GM21576 (cell line): ENCODE measurements around the gene TEX261.
"Not testable (repeated sequence)": the region's sequence is repeated elsewhere in the genome, so short reads cannot be mapped to it uniquely, and the experiment has no call there.

Experiments used
- ATAC-seq: cut with Tn5 transposase; IDR thresholded peaks from one replicate; pipeline ENCODE4 v1.9.1; 2021; ENCODE audit warnings: mild to moderate bottlenecking, moderate library complexity; ENCODE audit not compliant: unreplicated experiment

The TEX261 gene

DNA sequence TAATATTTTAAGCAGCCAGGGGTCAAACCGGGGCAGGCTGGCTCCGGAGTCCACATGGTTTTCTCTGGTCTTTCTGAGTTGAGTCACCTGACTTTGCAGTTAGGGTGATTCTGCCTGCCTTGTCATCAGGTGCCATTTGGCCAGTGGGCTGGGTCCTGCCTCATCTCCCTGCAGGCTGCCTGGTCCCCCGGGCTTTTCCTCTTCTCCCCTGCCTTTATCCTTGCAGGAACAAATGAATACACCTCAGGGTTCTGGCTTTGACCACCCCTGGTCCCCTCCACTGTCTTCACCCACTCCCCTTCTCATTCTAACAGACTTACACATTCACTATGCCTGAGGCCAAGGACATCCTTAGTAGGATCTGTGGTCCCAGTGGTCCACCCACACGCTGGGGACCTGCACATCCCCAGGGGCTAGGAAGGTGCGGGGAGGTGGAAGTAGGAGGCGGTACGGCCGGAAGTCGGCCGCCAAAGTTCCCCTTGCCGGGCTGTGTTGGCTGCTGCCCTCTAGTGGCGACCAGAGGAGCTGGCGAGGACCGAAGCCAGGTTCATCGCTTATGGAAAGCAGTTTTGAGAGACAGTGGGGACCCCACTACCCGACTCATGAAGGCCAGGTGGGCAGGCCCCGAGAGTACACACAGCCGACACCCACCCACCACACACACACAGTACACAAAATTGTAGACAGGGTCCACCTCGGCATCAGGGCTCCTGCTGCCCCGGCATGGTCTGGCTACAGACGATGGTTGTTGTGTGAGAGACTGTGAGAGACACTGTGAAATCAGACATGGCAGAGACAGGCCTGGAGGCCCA lies 6.3 kb upstream of the TEX261 start:
- peak; percentile 94 for ATAC-seq

GRCh38 chr2:70999931-71000330 lies 5.3 kb upstream of the TEX261 start:
- ATAC-seq: not testable (repeated sequence)

DNA sequence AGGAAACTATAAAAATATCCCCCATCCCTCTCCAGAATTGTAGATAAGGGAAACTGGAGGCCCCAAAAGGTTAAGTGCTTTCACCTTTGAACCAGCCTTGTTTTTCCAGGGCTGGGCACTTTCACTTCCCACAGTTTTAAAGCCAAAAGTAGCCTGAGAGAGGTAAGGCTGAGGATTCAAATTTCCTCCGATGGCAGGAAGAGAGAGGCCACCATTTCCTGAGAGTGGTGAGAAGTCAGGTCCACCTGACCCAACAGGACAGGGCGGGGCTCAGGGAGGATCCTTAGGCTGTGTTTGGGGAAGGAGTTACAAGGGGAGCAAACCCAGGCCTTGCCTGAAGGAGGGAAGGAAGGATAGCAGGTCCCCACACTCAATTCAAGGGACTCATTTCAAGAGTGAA lies 4.7 kb upstream of the TEX261 start:
- no peak for ATAC-seq

DNA sequence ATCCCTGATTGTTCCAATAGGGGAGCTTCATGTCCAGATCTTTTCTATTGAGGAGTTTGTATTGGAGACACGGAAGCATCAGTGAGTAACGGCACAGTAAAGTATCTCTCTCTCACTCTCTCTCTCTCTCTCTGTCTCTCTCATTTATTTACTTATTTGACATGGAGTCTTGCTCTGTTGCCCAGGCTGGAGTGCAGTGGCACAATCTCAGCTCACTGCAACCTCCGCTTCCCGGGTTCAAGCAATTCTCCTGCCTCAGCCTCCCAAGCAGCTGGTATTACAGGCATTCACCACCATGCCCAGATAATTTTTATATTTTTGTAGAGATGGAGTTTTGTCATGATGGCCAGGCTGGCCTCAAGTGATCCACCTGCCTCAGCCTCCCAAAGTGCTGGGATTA lies 4.2 kb upstream of the TEX261 start:
- ATAC-seq: not testable (repeated sequence)

DNA sequence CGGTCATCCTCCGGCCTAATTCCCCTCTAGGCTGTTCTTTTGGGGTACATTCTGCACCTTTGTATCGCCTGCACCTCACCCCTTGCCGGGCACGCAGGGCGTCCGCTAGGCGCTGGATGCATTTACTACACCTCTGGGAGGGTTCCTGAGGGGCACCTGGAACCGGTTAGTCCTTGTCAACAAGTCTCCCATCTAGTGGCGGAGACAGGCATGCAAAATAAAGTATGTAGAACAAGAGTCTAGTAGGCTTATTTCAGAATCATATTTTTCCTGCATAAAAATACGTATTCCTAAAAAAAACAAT lies 705 bp upstream of the TEX261 start:
- ATAC-seq: peak; percentile 51

DNA sequence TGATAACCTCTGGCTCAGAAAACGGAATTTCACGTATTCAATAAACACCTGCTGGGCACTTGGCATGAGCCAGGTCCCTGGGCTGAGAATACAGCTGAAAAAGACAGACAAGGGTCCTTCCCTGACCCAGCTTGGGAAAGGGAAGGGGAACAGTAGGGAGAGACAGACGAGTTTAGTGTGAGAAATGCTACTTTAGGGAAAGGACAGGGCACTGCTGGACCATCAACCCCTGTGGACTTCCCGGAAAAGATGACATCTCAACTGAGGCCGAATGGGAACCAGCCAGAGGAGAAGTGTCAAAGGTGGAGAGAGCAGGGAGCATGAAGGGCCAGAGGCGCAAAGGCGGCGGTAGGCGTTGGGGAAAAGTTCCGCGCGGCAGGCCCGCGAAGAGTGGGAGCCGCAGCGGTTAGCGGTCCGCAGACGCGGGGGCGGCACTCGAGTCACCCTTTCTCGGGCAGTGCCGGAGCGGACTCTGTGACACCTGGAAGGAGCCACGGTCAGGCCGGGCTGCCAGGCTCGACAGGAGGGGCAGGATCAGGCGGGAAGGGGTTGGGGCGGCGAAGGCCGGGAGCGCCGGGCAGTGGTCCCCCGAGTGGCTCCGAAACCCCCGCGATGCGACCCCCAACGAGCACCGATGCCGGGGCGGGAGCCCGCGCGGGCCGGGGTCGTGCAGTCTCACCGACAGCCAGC lies 519 bp downstream of the TEX261 start:
- peak; percentile 25 for ATAC-seq

DNA sequence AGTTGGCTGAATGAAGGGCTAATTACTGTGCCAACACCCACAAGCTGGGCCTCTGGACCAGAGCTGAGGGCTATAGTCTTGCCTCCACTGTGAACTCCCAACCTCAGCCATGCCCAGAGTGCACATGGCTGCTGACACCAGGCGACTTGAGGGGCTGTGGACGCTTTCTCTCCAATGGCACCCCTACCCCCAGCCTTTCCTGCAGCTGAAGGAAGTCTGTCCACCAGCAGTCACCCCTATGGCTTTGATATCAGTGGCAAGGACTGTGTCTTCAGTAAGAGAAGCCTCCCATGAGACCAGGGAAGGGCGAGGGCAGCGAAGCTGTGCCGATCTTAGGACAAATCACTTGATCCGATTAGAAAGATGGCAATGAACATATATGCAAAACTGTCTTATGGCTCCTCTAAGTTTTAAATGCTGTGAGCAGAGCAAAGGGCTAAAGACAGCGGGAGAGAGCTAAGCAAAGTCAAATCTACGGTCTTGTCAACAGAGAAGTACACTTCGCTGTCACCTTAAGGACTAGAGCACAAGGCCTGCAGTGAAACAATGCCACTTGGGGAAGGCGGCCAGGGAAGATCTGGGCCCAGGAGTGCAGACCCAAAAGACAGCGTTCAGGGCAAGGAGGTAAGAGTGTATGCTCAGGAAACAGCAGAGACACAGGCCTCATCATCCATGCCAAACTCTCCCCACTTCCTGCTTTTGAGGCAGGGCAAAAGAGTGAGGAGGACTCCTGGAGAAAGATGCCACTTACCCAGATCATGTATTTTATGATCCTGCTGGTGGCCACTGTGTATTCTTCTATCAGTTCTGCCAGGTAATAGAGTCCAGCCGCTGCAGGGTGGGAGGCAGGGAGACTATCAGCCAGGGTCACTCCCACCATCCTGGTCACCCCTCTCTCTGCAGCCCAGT lies 1.5 kb downstream of the TEX261 start:
- no peak for ATAC-seq

DNA sequence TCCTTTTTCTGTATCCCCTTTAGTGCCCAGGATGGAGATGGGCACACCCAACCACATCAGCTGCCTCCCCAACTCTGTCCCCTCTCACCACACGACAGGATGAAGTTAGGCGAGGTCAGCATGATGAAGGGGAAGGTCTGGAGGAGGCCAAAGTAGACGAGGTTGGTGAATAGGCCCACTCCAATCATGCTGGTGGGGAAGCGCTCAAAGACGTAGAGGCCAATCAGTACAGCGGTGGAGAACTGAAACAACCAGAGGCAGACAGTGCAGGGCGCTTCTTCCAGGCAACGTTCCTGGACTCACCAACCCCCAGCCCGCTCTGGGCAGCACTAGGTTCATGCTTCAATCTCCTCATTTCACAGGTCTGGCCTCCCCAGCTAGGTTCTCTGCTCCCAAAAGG lies 2.9 kb downstream of the TEX261 start:
- no peak for ATAC-seq

GRCh38 chr2:70991142-70991541 lies 3.5 kb downstream of the TEX261 start:
- no peak for ATAC-seq

DNA sequence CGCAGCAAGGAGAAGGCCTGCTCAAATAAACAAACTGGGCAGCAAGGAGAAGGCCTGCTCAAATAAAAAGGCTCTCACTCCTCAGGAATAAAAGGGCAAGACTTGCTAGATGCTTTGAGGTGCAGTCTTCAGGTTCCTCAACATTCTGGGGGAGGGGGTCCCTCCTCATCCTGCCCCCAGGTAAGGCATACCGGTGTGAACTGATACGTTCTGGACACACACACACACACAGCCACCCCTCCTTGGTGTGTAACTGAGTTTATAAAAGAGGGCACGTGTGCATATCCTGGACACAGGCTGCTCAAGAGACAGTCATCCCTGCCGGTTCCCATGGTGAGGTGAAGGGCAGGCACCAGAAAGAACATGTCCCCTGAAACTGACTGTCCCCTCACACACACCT lies 4.5 kb downstream of the TEX261 start:
- no peak for ATAC-seq

DNA sequence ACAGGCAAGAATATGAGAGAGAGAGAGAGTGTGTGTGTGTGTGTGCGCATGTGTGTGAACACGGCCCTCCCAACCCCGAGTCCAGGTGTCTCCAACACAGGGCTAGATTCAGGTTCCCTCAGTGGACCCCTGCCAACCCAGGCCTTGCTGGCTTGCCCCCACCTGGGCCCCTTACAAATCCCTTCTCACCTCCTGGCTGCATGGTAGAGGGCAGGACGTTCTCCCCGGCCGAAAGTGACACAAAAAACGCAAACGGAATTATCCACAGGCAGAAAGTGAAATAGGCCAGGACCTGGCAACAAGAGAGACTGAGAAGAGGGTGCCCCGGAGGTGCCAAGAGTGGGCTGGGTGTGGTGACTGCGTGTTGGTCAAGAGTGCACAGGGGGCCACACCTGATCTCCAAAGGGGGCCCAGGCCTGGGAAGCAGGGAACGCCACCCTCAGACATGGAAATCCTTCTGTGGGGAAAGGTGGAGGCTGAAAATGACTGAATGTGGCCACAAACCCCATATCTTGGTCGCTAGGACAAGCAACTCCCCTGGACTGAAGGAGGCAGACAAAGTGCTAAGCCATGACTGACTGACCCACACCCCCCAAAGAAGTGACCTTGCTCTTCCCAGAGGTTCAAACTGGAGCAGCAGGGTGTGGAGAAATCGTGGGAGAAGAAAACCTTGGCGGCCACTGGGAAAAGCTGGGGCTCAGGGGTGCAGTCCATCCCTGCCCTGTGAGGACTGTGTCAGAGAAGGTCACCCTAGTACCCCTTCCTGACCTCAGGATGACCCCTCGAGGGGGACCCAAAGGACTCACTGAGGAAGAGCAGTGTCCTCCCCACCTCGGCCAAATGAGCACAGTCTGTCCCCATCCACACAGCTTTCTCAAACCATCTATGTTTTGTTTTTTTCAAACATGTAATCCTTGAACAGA lies 5.7 kb downstream of the TEX261 start:
- no peak for ATAC-seq

DNA sequence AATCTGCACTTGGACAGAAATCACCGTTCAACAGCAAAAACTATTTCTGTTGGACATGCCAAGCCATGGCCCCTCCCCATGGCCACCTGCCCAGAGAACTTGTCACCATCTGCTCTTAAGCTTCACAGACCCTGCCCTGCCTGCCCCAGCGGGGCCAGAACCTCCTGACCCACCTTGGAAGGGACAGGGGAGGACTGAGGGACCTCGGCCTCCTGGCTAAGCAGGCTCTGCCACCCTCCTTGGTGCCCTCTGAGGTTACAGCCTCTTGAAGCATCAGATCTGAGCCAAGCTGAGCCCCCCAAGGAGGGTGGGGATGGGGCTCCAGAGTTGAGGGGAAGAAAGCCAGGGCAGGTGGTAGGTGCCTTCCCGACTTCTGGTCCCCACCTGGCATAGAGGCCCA lies 6.5 kb downstream of the TEX261 start:
- ATAC-seq: no peak

GRCh38 chr2:70987386-70987785 lies 7.3 kb downstream of the TEX261 start:
- ATAC-seq: no peak

DNA sequence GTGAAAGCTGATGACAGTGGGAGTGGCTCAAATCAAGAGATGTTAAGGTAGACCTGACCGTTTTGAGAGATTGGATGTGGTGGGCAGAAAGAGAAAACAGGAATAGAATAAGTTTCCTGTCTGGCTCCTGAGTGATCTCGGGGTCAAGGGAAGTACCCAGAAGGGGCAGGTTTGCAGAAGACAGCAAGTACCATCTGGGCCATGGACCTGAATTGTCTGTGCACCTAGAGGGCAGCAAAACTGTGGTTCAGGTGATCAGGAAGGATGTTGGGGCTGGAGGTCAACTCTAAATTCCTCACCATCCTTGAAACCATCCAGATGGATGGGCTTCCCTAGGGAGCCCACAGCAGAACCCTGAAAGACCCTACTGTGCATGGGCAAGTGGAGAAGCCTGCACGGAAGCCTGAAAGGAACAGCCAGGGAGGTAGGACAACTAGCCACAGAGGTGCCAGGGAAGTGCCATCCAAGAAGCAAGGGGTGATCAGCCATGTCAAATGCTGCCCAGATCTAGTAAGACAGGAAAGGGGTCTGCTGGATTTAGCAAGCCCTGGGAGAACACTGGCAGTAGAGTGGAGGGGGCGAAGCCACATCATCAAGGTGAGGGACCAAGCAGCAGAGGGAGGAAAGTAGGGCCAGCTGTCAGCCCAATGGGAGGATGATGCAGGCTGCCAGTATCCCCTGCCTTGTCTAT lies 8.0 kb downstream of the TEX261 start:
- no peak for ATAC-seq

DNA sequence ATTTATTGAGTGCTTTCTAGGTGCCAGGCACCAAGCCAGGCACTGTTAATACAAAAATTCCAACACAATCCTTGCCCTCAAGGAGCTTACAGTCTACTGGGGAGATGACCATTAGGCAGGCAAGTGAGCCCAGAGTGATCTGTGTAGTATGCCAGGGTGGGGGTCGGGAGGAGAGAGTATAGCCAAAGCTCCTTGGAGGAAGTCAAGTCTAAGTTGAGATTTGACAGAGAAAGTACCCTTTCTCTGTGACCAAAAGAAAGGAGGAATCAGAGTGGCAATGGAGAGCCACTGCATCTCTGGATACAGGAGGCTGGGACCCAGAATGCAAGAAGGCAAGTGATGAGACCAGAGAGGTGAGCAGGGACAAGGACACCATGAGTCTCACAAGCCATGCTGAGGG lies 8.7 kb downstream of the TEX261 start:
- ATAC-seq: no peak

- ATAC-seq: no peak
Observed at GRCh38 chr2:70985283-70985688, 9.4 kb downstream of the TEX261 start.

DNA sequence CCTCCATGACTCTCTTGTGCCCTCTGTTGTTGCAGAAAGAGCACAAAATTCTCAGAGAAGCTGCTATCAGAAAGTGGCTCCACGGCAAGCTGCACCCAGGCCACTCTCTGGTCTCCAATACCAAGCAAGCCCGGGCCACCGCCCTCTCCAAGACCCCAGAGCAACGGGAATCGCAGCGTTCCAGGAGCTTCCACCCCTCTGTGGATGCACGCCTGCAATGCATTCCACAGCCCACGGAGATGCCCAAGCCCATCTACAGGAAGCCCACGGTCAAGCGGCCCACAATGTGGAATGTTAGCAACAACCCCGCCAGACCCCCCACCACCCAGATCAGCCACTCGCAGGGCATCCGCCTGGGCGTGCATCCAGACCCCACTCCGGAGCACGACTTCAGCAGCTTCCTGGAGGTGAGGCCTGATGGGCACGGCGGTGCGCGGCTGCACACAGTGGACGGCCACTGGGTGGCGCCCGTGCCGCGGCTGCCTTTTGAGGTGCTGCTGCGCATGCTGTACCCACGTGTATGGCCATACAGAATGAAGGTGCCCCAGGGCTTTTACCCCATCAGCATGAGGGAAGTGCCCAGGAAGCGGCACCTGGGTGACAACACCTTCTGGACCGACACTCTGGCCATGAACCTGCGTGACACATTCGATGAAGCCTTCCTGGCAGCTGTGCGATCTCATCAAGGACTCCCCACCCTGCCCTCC lies 9.9 kb downstream of the TEX261 start:
- peak; percentile 76 for ATAC-seq

DNA sequence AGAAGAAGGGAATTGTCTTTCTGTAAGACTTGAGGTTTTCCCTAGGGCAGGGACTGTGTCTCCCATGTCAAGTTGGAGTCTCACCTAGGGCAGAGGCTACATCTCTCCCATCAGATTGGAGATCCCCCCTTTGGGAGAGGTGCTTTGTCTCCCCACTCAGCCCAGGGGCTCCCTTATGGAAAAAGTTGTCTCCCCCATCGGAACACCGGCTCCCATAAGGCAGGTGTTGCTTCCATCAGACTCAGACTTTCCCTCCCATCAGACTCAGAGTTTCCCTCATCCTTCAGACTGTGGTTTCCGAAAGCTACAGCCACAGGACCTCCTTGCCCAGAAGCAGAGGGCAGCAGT lies 10.5 kb downstream of the TEX261 start:
- ATAC-seq: no peak

GRCh38 chr2:70983506-70984227 lies 11.0 kb downstream of the TEX261 start:
- ATAC-seq: no peak
